K562 (cell line): ENCODE results near the gene PKP1.

ENCODE experiments used
- CHCHD3 ChIP-seq: fragments of 250-450 bp; sonication (Bioruptor Pico); IDR thresholded peaks from 2 replicates; pipeline ENCODE4 v2.1.2; 2022; ENCODE audit warnings: mild to moderate bottlenecking
- POLR2AphosphoS2 ChIP-seq: IDR thresholded peaks from 2 replicates; pipeline ENCODE4 v1.6.1; 2012; ENCODE audit warnings: low read length, improper control_type of control experiment
- POLR2AphosphoS5 ChIP-seq: IDR thresholded peaks from 2 replicates; pipeline ENCODE4 v1.6.1; 2011; ENCODE audit warnings: mild to moderate bottlenecking, low read depth, low read length, moderate library complexity; ENCODE audit not compliant: control insufficient read depth, insufficient read depth
- SAFB2 ChIP-seq: fragments of 200-400 bp; formaldehyde crosslinking; IDR thresholded peaks from 2 replicates; pipeline ENCODE4 v1.6.1; 2018; ENCODE audit warnings: borderline replicate concordance, low read length, low read depth, moderate library complexity; ENCODE audit not compliant: severe bottlenecking
- TRIM28 ChIP-seq: fragments of 450-650 bp; IDR thresholded peaks from 2 replicates; pipeline ENCODE4 v1.6.1; 2017
- ZNF212 ChIP-seq: fragments of 450-650 bp; formaldehyde crosslinking; IDR thresholded peaks from 2 replicates; pipeline ENCODE4 v1.4.0; 2020; ENCODE audit warnings: mild to moderate bottlenecking
- ZNF282 ChIP-seq: sonication (generic); formaldehyde crosslinking; IDR thresholded peaks from 2 replicates; pipeline ENCODE4 v1.8.1; 2023; ENCODE audit warnings: missing genetic modification reagents
- ZSCAN29 ChIP-seq: fragments of 450-650 bp; IDR thresholded peaks from 2 replicates; pipeline ENCODE4 v1.6.1; 2017
- TF ChIP-seq, protein P1 (sequence below), 3 experiments: IDR thresholded peaks in 2 of 3; conservative IDR thresholded peaks in 1 of 3; 2 replicates each; pipeline ENCODE4 v1.5.1; 2011 to 2012; ENCODE audit warnings: low read length in 3 of 3, mild to moderate bottlenecking in 3 of 3, control low read depth in 2 of 3, improper control_type of control experiment in 1 of 3, inconsistent platforms in 1 of 3, low read depth in 1 of 3, mixed read lengths in 1 of 3, moderate library complexity in 1 of 3; ENCODE audit not compliant: insufficient read depth in 2 of 3
- TF ChIP-seq, protein P2 (sequence below): IDR thresholded peaks from 3 replicates; pipeline ENCODE4 v1.6.1; 2011; ENCODE audit warnings: borderline replicate concordance, mild to moderate bottlenecking; ENCODE audit not compliant: insufficient read length, insufficient read depth
- TF ChIP-seq, protein P3 (sequence below), 2 experiments: fragments of 200-800 bp in 1 of 2; sonication (Bioruptor generic) in 1 of 2; sonication (generic) in 1 of 2; formaldehyde crosslinking in 1 of 2; IDR thresholded peaks in 1 of 2; conservative IDR thresholded peaks in 1 of 2; 2 replicates each; pipeline versions ENCODE4 v1.5.0 to v1.6.1; 2016 to 2020; ENCODE audit warnings: missing compliant biosample characterization in 1 of 2, missing genetic modification characterization in 1 of 2, missing genetic modification reagents in 1 of 2

DNA sequence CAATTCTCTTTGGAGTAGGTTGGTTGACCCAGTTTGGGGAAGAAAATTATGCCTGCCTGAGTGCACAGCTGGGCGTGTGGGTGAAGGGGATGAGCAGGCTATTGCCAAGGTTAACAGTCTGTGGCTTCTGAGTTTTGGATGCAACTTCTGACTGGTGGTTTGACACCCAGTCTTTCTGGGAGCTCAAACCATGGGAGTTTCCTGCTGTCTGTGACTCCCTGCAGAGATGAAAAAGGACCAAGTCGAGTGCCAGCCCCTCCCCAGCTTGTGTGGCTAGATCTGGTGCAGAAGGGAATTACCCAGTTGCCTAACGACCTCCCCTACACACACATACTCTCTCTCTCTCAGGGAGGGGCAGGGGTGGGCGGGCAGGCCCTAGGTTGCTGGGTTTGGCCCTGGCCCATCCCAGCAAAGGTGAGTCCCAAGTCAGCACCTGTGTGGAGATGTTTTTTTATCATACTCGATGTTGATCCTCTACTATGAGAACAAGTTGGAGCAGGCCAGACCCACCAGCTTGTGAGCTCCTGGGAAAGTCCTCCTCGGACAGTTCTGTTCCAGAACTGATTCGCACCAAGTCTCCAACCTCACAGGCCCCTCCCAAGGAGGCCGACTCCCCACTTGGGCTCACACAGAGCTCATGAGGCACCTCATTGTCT lies 28.2 kb downstream of the PKP1 start:
- TF ChIP-seq, protein P1, sequence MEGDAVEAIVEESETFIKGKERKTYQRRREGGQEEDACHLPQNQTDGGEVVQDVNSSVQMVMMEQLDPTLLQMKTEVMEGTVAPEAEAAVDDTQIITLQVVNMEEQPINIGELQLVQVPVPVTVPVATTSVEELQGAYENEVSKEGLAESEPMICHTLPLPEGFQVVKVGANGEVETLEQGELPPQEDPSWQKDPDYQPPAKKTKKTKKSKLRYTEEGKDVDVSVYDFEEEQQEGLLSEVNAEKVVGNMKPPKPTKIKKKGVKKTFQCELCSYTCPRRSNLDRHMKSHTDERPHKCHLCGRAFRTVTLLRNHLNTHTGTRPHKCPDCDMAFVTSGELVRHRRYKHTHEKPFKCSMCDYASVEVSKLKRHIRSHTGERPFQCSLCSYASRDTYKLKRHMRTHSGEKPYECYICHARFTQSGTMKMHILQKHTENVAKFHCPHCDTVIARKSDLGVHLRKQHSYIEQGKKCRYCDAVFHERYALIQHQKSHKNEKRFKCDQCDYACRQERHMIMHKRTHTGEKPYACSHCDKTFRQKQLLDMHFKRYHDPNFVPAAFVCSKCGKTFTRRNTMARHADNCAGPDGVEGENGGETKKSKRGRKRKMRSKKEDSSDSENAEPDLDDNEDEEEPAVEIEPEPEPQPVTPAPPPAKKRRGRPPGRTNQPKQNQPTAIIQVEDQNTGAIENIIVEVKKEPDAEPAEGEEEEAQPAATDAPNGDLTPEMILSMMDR (IDR thresholded peaks at IDR 0.05 in 2 of 3, conservative IDR thresholded peaks at IDR 0.05 in 1 of 3; ENCODE audit: insufficient read depth in 2 of 3, low read depth in 1 of 3, low read length in 3 of 3): no peak
- TF ChIP-seq, protein P2, sequence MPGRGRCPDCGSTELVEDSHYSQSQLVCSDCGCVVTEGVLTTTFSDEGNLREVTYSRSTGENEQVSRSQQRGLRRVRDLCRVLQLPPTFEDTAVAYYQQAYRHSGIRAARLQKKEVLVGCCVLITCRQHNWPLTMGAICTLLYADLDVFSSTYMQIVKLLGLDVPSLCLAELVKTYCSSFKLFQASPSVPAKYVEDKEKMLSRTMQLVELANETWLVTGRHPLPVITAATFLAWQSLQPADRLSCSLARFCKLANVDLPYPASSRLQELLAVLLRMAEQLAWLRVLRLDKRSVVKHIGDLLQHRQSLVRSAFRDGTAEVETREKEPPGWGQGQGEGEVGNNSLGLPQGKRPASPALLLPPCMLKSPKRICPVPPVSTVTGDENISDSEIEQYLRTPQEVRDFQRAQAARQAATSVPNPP: no peak
- TF ChIP-seq ZNF282 (CRISPR knock-in tag) (no peak), TRIM28 (no peak), POLR2AphosphoS2 (no peak), CHCHD3 (CRISPR knock-in tag) (no peak), POLR2AphosphoS5 (no peak), ZSCAN29 (no peak), SAFB2 (no peak), ZNF212 (CRISPR knock-in tag) (no peak)
- TF ChIP-seq, protein P3, sequence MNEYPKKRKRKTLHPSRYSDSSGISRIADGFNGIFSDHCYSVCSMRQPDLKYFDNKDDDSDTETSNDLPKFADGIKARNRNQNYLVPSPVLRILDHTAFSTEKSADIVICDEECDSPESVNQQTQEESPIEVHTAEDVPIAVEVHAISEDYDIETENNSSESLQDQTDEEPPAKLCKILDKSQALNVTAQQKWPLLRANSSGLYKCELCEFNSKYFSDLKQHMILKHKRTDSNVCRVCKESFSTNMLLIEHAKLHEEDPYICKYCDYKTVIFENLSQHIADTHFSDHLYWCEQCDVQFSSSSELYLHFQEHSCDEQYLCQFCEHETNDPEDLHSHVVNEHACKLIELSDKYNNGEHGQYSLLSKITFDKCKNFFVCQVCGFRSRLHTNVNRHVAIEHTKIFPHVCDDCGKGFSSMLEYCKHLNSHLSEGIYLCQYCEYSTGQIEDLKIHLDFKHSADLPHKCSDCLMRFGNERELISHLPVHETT (CRISPR knock-in tag; conservative IDR thresholded peaks at IDR 0.05 in 1 of 2, IDR thresholded peaks at IDR 0.05 in 1 of 2): no peak
